ENCODE data around the gene CFAP20DC. TPM values are rescaled to one million over a fixed set of nuclear protein-coding genes. Genes with fewer than 3 reads are reported as not detected.

CFAP20DC gene
- total and polyA plus RNA-seq, 2 of the 8 experiments (the other 6 are each of a cell fraction or from before 2014, with no cell fraction given): 2.2 to 2.8 TPM

DNA sequence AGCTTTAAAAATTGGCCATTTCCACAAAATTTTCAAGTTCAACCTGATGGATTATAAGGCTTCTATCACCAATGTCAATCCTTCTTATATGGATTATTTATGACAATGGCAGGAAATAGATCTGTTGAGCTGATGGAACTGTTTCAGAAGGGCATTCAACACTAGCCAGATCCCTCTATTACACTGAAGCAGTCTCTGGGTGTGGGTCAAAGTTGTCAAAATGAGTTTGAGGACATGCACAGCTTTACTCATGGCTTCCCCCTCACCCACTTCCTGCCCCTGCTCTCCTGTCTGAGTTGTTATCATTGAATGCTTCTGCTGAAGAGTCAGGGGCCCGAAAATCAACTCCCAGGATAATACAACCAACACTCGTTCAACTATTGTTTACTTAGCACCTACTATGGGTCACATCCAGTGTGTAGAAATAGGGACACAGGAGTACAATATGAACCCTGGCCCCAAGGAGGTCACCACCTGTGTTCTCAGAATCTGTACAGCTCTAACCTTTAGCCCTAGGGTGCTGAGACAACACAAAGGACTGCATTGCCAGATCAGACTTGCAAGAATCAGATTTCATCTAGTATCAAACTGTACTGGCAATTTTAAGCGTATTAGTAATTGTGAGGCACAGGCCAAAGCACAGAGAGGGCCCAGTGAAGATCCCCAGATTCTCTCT is 341.6 kb downstream of the CFAP20DC start (continued):
- TF ChIP-seq, protein P1, sequence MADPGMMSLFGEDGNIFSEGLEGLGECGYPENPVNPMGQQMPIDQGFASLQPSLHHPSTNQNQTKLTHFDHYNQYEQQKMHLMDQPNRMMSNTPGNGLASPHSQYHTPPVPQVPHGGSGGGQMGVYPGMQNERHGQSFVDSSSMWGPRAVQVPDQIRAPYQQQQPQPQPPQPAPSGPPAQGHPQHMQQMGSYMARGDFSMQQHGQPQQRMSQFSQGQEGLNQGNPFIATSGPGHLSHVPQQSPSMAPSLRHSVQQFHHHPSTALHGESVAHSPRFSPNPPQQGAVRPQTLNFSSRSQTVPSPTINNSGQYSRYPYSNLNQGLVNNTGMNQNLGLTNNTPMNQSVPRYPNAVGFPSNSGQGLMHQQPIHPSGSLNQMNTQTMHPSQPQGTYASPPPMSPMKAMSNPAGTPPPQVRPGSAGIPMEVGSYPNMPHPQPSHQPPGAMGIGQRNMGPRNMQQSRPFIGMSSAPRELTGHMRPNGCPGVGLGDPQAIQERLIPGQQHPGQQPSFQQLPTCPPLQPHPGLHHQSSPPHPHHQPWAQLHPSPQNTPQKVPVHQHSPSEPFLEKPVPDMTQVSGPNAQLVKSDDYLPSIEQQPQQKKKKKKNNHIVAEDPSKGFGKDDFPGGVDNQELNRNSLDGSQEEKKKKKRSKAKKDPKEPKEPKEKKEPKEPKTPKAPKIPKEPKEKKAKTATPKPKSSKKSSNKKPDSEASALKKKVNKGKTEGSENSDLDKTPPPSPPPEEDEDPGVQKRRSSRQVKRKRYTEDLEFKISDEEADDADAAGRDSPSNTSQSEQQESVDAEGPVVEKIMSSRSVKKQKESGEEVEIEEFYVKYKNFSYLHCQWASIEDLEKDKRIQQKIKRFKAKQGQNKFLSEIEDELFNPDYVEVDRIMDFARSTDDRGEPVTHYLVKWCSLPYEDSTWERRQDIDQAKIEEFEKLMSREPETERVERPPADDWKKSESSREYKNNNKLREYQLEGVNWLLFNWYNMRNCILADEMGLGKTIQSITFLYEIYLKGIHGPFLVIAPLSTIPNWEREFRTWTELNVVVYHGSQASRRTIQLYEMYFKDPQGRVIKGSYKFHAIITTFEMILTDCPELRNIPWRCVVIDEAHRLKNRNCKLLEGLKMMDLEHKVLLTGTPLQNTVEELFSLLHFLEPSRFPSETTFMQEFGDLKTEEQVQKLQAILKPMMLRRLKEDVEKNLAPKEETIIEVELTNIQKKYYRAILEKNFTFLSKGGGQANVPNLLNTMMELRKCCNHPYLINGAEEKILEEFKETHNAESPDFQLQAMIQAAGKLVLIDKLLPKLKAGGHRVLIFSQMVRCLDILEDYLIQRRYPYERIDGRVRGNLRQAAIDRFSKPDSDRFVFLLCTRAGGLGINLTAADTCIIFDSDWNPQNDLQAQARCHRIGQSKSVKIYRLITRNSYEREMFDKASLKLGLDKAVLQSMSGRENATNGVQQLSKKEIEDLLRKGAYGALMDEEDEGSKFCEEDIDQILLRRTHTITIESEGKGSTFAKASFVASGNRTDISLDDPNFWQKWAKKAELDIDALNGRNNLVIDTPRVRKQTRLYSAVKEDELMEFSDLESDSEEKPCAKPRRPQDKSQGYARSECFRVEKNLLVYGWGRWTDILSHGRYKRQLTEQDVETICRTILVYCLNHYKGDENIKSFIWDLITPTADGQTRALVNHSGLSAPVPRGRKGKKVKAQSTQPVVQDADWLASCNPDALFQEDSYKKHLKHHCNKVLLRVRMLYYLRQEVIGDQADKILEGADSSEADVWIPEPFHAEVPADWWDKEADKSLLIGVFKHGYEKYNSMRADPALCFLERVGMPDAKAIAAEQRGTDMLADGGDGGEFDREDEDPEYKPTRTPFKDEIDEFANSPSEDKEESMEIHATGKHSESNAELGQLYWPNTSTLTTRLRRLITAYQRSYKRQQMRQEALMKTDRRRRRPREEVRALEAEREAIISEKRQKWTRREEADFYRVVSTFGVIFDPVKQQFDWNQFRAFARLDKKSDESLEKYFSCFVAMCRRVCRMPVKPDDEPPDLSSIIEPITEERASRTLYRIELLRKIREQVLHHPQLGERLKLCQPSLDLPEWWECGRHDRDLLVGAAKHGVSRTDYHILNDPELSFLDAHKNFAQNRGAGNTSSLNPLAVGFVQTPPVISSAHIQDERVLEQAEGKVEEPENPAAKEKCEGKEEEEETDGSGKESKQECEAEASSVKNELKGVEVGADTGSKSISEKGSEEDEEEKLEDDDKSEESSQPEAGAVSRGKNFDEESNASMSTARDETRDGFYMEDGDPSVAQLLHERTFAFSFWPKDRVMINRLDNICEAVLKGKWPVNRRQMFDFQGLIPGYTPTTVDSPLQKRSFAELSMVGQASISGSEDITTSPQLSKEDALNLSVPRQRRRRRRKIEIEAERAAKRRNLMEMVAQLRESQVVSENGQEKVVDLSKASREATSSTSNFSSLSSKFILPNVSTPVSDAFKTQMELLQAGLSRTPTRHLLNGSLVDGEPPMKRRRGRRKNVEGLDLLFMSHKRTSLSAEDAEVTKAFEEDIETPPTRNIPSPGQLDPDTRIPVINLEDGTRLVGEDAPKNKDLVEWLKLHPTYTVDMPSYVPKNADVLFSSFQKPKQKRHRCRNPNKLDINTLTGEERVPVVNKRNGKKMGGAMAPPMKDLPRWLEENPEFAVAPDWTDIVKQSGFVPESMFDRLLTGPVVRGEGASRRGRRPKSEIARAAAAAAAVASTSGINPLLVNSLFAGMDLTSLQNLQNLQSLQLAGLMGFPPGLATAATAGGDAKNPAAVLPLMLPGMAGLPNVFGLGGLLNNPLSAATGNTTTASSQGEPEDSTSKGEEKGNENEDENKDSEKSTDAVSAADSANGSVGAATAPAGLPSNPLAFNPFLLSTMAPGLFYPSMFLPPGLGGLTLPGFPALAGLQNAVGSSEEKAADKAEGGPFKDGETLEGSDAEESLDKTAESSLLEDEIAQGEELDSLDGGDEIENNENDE (IDR thresholded peaks at IDR 0.05; ENCODE audit: insufficient replicate concordance, low read length): no peak
- no peak for TF ChIP-seq SP2 (IDR thresholded peaks at IDR 0.05; ENCODE audit: low read length)
- no peak for TF ChIP-seq SUZ12 (IDR thresholded peaks at IDR 0.05; ENCODE audit: low read length)
- TF ChIP-seq TEAD4 (IDR thresholded peaks at IDR 0.05; ENCODE audit: low read depth, low read length): no peak
- TF ChIP-seq, protein P2, sequence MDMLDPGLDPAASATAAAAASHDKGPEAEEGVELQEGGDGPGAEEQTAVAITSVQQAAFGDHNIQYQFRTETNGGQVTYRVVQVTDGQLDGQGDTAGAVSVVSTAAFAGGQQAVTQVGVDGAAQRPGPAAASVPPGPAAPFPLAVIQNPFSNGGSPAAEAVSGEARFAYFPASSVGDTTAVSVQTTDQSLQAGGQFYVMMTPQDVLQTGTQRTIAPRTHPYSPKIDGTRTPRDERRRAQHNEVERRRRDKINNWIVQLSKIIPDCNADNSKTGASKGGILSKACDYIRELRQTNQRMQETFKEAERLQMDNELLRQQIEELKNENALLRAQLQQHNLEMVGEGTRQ (IDR thresholded peaks at IDR 0.05; ENCODE audit: low read length): no peak
- TF ChIP-seq SIX5 (IDR thresholded peaks at IDR 0.05; ENCODE audit: low read depth, low read length): no peak

Measured in H1 (cell line).